Spleen (tissue), 11 donors: ENCODE data around the gene DPH6. TPM values are rescaled to one million over a fixed set of nuclear protein-coding genes. Genes with fewer than 3 reads are reported as not detected.
A peak's percentile ranks its signal among the peaks of the same experiment; 100 is the strongest.
"Not testable (repeated sequence)": the region's sequence is repeated elsewhere in the genome, so short reads cannot be mapped to it uniquely, and the experiment has no call there.

ENCODE experiments used
- DNase-seq: peaks from one replicate; pipeline ENCODE4 v3.0.0-alpha.2; 2020
- H3K27ac ChIP-seq, 8 donors: fragments of 200-600 bp; sonication (generic) in 7 of 8; 1 replicate in 4 of 8; 2 replicates in 4 of 8; pipeline versions ENCODE4 v1.5.0 to v1.8.0; 2016 to 2021; ENCODE audit warnings: inconsistent platforms in 4 of 8, mild to moderate bottlenecking in 4 of 8, moderate library complexity in 1 of 8
- H3K27me3 ChIP-seq, 7 donors: fragments of 200-600 bp; sonication (generic) in 6 of 7; replicated peaks in 1 of 7; 1 replicate in 4 of 7; 2 replicates in 3 of 7; pipeline versions ENCODE4 v1.5.0 to v1.8.0; 2016 to 2021; ENCODE audit warnings: inconsistent platforms in 3 of 7, mild to moderate bottlenecking in 1 of 7
- H3K36me3 ChIP-seq, 6 donors: fragments of 200-600 bp; sonication (generic) in 5 of 6; 1 replicate in 4 of 6; 2 replicates in 2 of 6; pipeline versions ENCODE4 v1.5.0 to v1.8.0; 2016 to 2021; ENCODE audit warnings: inconsistent platforms in 2 of 6
- H3K4me1 ChIP-seq, 6 donors: fragments of 200-600 bp; sonication (generic) in 5 of 6; 1 replicate in 3 of 6; 2 replicates in 3 of 6; pipeline versions ENCODE4 v1.5.0 to v1.8.0; 2016 to 2021; ENCODE audit warnings: inconsistent platforms in 3 of 6
- H3K4me3 ChIP-seq, 8 donors: fragments of 200-600 bp; sonication (generic) in 7 of 8; 1 replicate in 4 of 8; 2 replicates in 4 of 8; pipeline versions ENCODE4 v1.5.0 to v1.8.0; 2016 to 2021; ENCODE audit warnings: inconsistent platforms in 4 of 8, mild to moderate bottlenecking in 4 of 8, moderate library complexity in 2 of 8
- H3K9me3 ChIP-seq, 8 donors: fragments of 200-600 bp; sonication (generic) in 7 of 8; 1 replicate in 4 of 8; 2 replicates in 4 of 8; pipeline versions ENCODE4 v1.5.0 to v1.8.0; 2016 to 2021; ENCODE audit warnings: inconsistent platforms in 4 of 8
- CTCF ChIP-seq, 11 experiments: fragments of 200-600 bp in 7 of 11; fragments of 450-650 bp in 4 of 11; sonication (generic) in 4 of 11; IDR thresholded peaks in 8 of 11; conservative IDR thresholded peaks in 3 of 11; 1 replicate in 7 of 11; 2 replicates in 4 of 11; pipeline versions ENCODE4 v1.4.0 to v1.8.0; 2016 to 2021; ENCODE audit warnings: antibody characterized with exemption in 11 of 11, inconsistent platforms in 4 of 11, mild to moderate bottlenecking in 1 of 11
- POLR2A ChIP-seq, 3 donors: fragments of 450-650 bp; IDR thresholded peaks; one replicate each; pipeline ENCODE4 v1.5.1; 2017; ENCODE audit warnings: antibody characterized with exemption in 3 of 3, mild to moderate bottlenecking in 1 of 3
- POLR2AphosphoS5 ChIP-seq, 3 donors: sonication (generic); formaldehyde crosslinking; IDR thresholded peaks; one replicate each; pipeline ENCODE4 v1.5.1; 2017; ENCODE audit warnings: antibody characterized with exemption in 3 of 3
- WGBS, 5 donors: extraction: QIAGEN DNeasy Blood & Tissue Kit in 3 of 5; methylation state at CpG; one replicate each; pipeline versions ENCODE4 v1.1.5 to v1.1.7; 2013 to 2018; 5-methylcytosine and 5-hydroxymethylcytosine counted together
- intact Hi-C: fragments of 100-400 bp; cut with DNase I; formaldehyde crosslinking; loops from one replicate; pipeline ENCODE4 v1.15.0; 2023; ENCODE audit warnings: low total_unique reads
- polyA plus RNA-seq, 3 donors: library from polyadenylated mRNA; stranded (reverse); fragments of 200-250 nt; gene quantifications; one replicate each; pipeline ENCODE4 v1.2.1, GENCODE V29; 2013
- total RNA-seq, 7 donors: library from RNA; depleted of rRNA in 3 of 7; stranded (reverse); fragments of >200 nt in 3 of 7; fragmentation: NEBNext Ultra II Directional in 4 of 7; extraction: Animal tissue kit (Norgen Biotek cat#: 25700) in 4 of 7; gene quantifications; one replicate each; pipeline versions ENCODE4 v1.1.0 to v1.2.1, GENCODE V29; 2016 to 2021
- donor health status: healthy with polysubstance abuse.
- donor health status: DM: no; HTN: no; CAD: no; lungs with moderate emphysema.
- donor health status: DM: no; HTN: no; CAD: no.
- donor health status: Bipolar disorder and iron deficiency.
- donor health status: healthy.
- donor health status: DM: no; HTN: no; CAD: no.
- donor health status: DM: yes; HTN: yes; CAD: no.

The DPH6 gene
- total and polyA plus RNA-seq, 10 donors = 4.0 to 26.9 (median 15.2) TPM

GRCh38 chr15:35445891-35446290 lies 100.1 kb downstream of the DPH6 start:
- no peak overlapping the region for H3K4me3 ChIP-seq
- intact Hi-C loops = loop anchor here (10.0 kb wide), 1 partner anchor 161 kb away; no protein-coding TSS in a partner anchor
- no peak overlapping the region for H3K27ac ChIP-seq
- no peaks in the 10 kb centered on the region for H3K27me3 ChIP-seq
- no peak for DNase-seq
- no peaks in the 10 kb centered on the region for H3K4me1 ChIP-seq
- TF ChIP-seq POLR2AphosphoS5 (IDR thresholded peaks at IDR 0.05) (no peak), CTCF (IDR thresholded peaks at IDR 0.05 in 8 of 11, conservative IDR thresholded peaks at IDR 0.05 in 3 of 11) (no peak), POLR2A (IDR thresholded peaks at IDR 0.05) (no peak)
- peaks cover 0 to 6% (median 0%) of the 10 kb centered on the region in 8 donors for H3K9me3 ChIP-seq
- 69 to 89% (median 73%) methylated on average over 4 of the region's 4 CpGs for WGBS, 5 donors
- H3K36me3 ChIP-seq = peaks cover 0 to 29% (median 4%) of the 10 kb centered on the region in 6 donors

DNA sequence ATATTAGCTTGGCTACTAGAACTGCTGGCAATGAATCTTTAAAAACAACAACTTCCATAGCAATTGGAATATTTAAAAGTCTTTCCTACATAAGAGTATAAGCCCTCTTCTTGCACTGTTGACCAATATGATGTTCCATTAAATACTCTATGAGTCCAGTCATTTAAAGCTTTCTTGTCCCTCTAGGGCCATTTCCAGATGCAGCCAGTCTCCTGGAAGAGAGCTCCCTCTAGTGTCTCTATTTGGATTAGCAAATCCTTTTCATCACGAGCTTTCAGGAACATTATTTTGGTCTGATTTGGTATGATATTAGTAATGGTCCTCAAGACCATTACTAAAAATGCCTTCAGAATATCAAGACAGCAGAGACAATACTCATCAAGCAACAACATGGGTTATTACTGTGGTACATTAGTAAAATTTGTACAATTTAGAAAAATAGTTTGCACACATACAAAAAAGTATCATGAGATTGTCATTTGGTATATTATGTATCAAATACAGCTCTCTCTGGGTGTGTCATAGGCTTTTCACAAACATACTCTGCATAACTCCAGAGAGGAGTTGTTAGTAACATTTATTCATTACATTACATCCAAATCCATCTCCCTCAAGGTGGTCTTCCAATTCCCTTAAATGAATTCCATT lies 101.3 kb downstream of the DPH6 start:
- intact Hi-C loops = loop anchor here (10.0 kb wide), 1 partner anchor 160 kb away; no protein-coding TSS in a partner anchor
- no peaks in the 10 kb centered on the region for H3K27me3 ChIP-seq
- no peak overlapping the region for H3K27ac ChIP-seq
- peaks cover 0 to 19% (median 0%) of the 10 kb centered on the region in 6 donors for H3K36me3 ChIP-seq
- H3K9me3 ChIP-seq = peaks cover 0 to 6% (median 0%) of the 10 kb centered on the region in 8 donors
- no peak overlapping the region for H3K4me3 ChIP-seq
- 4 to 19% (median 9%) methylated on average over 1 of the region's 1 CpG for WGBS, 5 donors
- TF ChIP-seq CTCF (IDR thresholded peaks at IDR 0.05 in 8 of 11, conservative IDR thresholded peaks at IDR 0.05 in 3 of 11) = peak in 9 of 11 experiments; percentile 33 to 77 (median 65)
- no peak for TF ChIP-seq POLR2AphosphoS5 (IDR thresholded peaks at IDR 0.05)
- H3K4me1 ChIP-seq = no peaks in the 10 kb centered on the region
- no peak for DNase-seq

DNA sequence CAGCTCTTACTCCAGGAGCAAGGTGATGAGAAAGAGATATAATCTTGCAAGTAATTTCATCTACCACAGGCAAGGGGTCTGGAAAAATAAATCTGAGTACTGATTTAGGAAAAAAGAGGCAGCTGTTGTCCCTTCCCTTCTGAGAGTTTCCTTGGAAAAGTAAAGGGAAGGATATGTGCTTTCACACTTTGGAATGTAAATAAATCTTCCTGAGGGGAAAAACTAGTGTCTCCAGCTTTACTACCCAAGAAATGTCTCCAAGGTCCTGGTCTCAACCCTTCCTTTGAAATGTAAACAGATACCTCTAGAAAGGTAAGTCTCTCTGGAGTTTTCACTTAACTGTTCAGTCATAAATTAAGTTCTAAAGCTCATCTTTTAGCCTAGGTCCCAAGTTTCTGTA lies 102.6 kb downstream of the DPH6 start:
- DNase-seq = no peak
- no peaks in the 10 kb centered on the region for H3K27me3 ChIP-seq
- no peak for TF ChIP-seq POLR2AphosphoS5 (IDR thresholded peaks at IDR 0.05)
- no peak for TF ChIP-seq POLR2A (IDR thresholded peaks at IDR 0.05)
- no peak for TF ChIP-seq CTCF (IDR thresholded peaks at IDR 0.05 in 8 of 11, conservative IDR thresholded peaks at IDR 0.05 in 3 of 11)
- H3K4me1 ChIP-seq = no peaks in the 10 kb centered on the region
- no peak overlapping the region for H3K4me3 ChIP-seq
- H3K36me3 ChIP-seq = peaks cover 0 to 11% (median 0%) of the 10 kb centered on the region in 6 donors
- H3K27ac ChIP-seq = no peak overlapping the region
- intact Hi-C loops = loop anchor here (10.0 kb wide), 1 partner anchor 159 kb away; no protein-coding TSS in a partner anchor
- H3K9me3 ChIP-seq = peaks cover 0 to 6% (median 0%) of the 10 kb centered on the region in 8 donors

- TF ChIP-seq CTCF (IDR thresholded peaks at IDR 0.05 in 8 of 11, conservative IDR thresholded peaks at IDR 0.05 in 3 of 11) = no peak
- no peak for TF ChIP-seq POLR2A (IDR thresholded peaks at IDR 0.05)
- TF ChIP-seq POLR2AphosphoS5 (IDR thresholded peaks at IDR 0.05) = no peak
- Histone ChIP-seq H3K27ac (no peak overlapping the region), H3K36me3 (peaks cover 0 to 11% (median 0%) of the 10 kb centered on the region in 6 donors), H3K4me1 (no peaks in the 10 kb centered on the region), H3K9me3 (peaks cover 0 to 6% (median 0%) of the 10 kb centered on the region in 8 donors), H3K4me3 (no peak overlapping the region), H3K27me3 (no peaks in the 10 kb centered on the region)
- 52 to 84% (median 74%) methylated on average over 1 of the region's 1 CpG for WGBS, 5 donors
- intact Hi-C loops = loop anchor here (10.0 kb wide), 1 partner anchor 158 kb away; no protein-coding TSS in a partner anchor
- DNase-seq = no peak
These were observed 103.2 kb downstream of the DPH6 start for GRCh38 chr15:35442742-35443141.

DNA sequence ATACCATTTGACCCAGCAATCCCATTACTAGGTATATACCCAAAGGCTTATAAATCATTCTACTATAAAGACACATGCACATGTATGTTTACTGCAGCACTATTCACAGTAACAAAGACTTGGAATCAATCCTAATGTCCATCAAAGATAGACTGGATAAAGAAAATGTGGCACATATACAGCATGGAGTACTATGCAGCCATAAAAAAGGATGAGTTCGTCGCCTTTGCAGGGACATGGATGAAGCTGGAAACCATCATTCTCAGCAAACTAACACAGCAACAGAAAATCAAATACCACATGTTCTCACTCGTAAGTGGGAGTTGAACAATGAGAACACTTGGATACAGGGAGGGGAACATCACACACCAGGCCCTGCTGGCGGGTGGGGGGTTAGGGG lies 104.7 kb downstream of the DPH6 start:
- intact Hi-C loops = loop anchor here (10.0 kb wide), 1 partner anchor 156 kb away; no protein-coding TSS in a partner anchor
- not testable (repeated sequence) for H3K4me1 ChIP-seq, H3K27ac ChIP-seq, DNase-seq, H3K4me3 ChIP-seq, H3K27me3 ChIP-seq, H3K9me3 ChIP-seq
- peaks cover 0 to 11% (median 0%) of the 10 kb centered on the region in 6 donors for H3K36me3 ChIP-seq
- 87 to 99% (median 96%) methylated on average over 4 of the region's 4 CpGs for WGBS, 5 donors
